Measurements from ENCODE around the gene ANKRD40. TPM values are rescaled to one million over a fixed set of nuclear protein-coding genes. Genes with fewer than 3 reads are reported as not detected.

The ANKRD40 gene
- total RNA-seq, 4 donors from 2014 or later, result 18.7 to 30.8 (median 24.2) TPM

DNA sequence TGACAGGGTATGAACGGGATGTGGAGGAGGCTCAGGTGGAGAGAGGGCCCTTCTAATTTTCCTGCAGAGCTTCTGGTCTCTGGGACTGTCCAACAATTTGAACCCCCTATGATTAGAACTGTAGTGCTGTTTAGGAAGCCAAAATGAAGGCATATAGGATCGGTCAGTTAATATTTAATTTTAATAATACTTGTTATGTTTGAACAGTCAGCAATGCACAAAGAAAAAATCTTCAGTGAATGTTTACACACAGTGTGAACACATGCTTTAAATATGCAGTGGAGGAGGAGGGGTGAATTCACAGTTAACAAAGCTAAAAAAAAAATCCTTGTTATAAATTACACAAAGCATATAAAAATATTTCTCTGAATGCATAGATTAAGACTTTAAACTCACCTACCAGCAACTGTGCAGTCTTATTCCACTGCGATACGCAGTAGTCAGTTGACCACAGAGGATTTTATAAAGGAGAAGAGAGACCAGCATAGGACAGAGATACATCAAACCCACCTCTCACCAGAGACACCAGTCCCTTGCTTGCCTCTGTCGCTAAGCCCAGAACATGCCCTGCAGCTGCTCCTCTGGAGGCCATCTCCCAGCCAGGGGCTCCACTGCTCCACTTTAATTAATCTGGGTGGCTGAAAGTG lies 14.6 kb downstream of the ANKRD40 start:
- Histone ChIP-seq H3K36me3 (peaks cover 0 to 26% (median 8%) of the 10 kb centered on the region in 4 donors), H3K27me3 (no peaks in the 10 kb centered on the region), H3K27ac (peak overlapping the region; percentile 85 to 89 (median 88)), H3K4me1 (peaks cover 51 to 94% (median 63%) of the 10 kb centered on the region in 4 donors), H3K9me3 (no peaks in the 10 kb centered on the region), H3K4me3 (no peak overlapping the region)
- DNase-seq, result no peak
- in situ Hi-C loops (cut with MboI; ENCODE audit: low pct_ligation_motif_present in 1 of 4, low pct_unique_long_range_greater_than_20kb in 1 of 4, low sequenced_read_pairs in 3 of 4), result loop anchor here (10.0 kb wide), 2 partner anchors 58 to 148 kb away; partner anchors contain the start of genes SPATA20 (in 4 of the 4) and ABCC3 (in 1 of the 4)
- TF ChIP-seq POLR2A (IDR thresholded peaks at IDR 0.05) (no peak), POLR2AphosphoS5 (IDR thresholded peaks at IDR 0.05) (peak in 1 of 3 donors; percentile 23), EP300 (IDR thresholded peaks at IDR 0.05; ENCODE audit: low read depth) (no peak)
- 39 to 52% methylated on average over 4 to 5 of the region's 5 CpGs for WGBS, 2 donors (ENCODE audit: low coverage in 1 of 2)
- intact Hi-C loops (cut with DNase I; ENCODE audit: low total_unique reads), result no loop called here

GRCh38 chr17:50692448-50693035 lies 15.2 kb downstream of the ANKRD40 start:
- peak overlapping the region; percentile 85 to 89 (median 88) for H3K27ac ChIP-seq
- H3K27me3 ChIP-seq, result no peaks in the 10 kb centered on the region
- peak in 1 of 3 donors; percentile 16 for TF ChIP-seq POLR2AphosphoS5 (IDR thresholded peaks at IDR 0.05)
- TF ChIP-seq POLR2A (IDR thresholded peaks at IDR 0.05), result no peak
- TF ChIP-seq CTCF (IDR thresholded peaks at IDR 0.05), result no peak
- no peak for TF ChIP-seq EP300 (IDR thresholded peaks at IDR 0.05; ENCODE audit: low read depth)
- no peak overlapping the region for H3K4me3 ChIP-seq
- H3K4me1 ChIP-seq, result peaks cover 53 to 93% (median 64%) of the 10 kb centered on the region in 4 donors
- intact Hi-C loops (cut with DNase I; ENCODE audit: low total_unique reads), result no loop called here
- DNase-seq, result no peak
- peaks cover 0 to 20% (median 8%) of the 10 kb centered on the region in 4 donors for H3K36me3 ChIP-seq
- in situ Hi-C loops (cut with MboI; ENCODE audit: low pct_ligation_motif_present in 1 of 4, low pct_unique_long_range_greater_than_20kb in 1 of 4, low sequenced_read_pairs in 3 of 4), result loop anchor here (10.0 kb wide), 2 partner anchors 58 to 148 kb away; partner anchors contain the start of genes SPATA20 (in 4 of the 4) and ABCC3 (in 1 of the 4)
- 54 to 71% methylated on average over 6 of the region's 6 CpGs for WGBS, 2 donors (ENCODE audit: low coverage in 1 of 2)
- H3K9me3 ChIP-seq, result no peaks in the 10 kb centered on the region

DNA sequence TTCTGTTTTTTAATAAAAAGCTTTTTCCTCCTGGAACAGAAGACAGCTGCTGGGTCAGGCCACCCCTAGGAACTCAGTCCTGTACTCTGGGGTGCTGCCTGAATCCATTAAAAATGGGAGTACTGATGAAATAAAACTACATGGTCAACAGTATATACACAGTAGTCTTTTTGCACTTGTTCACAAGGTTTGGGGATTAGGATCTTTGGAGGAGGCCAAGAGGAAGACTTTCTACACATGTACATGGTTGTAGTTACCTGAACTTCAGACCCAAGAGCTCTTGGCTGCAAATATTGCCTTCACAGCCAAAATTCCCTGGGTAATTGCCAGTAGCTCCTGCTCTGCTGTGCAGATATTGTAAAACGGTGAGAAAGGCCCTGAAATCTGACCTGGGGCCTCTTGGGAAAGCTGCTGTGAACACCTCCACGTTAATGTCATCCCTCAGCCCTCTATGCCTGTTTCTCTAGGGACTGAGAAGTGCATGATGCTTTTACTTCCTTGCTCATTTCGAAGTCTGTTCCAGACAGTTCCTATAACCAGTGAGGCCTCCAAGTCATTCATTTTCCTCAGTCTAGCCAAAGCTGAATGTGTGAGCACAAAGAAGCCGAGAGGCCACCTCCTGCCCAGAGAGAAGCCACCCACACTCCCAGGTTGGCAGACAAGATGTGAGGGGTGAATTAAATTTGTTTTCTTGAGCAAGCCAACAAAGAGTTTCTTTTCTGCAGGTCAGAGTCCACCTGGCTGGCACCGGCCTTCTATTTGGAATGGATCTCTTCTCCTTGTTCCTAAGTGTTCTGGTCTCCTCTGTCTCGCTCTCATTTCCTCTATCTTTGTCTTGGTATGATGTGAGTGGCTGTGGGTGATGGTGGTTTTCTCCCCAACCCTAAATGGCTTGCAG lies 15.9 kb downstream of the ANKRD40 start:
- in situ Hi-C loops (cut with MboI; ENCODE audit: low pct_ligation_motif_present in 1 of 4, low pct_unique_long_range_greater_than_20kb in 1 of 4, low sequenced_read_pairs in 3 of 4), result loop anchor here (10.0 kb wide), 2 partner anchors 57 to 147 kb away; partner anchors contain the start of genes SPATA20 (in 4 of the 4) and ABCC3 (in 1 of the 4)
- H3K36me3 ChIP-seq, result peaks cover 0 to 14% (median 7%) of the 10 kb centered on the region in 4 donors
- TF ChIP-seq EP300 (IDR thresholded peaks at IDR 0.05; ENCODE audit: low read depth) (no peak), CTCF (IDR thresholded peaks at IDR 0.05) (no peak), POLR2A (IDR thresholded peaks at IDR 0.05) (no peak), POLR2AphosphoS5 (IDR thresholded peaks at IDR 0.05) (peak in 1 of 3 donors; percentile 41)

DNA sequence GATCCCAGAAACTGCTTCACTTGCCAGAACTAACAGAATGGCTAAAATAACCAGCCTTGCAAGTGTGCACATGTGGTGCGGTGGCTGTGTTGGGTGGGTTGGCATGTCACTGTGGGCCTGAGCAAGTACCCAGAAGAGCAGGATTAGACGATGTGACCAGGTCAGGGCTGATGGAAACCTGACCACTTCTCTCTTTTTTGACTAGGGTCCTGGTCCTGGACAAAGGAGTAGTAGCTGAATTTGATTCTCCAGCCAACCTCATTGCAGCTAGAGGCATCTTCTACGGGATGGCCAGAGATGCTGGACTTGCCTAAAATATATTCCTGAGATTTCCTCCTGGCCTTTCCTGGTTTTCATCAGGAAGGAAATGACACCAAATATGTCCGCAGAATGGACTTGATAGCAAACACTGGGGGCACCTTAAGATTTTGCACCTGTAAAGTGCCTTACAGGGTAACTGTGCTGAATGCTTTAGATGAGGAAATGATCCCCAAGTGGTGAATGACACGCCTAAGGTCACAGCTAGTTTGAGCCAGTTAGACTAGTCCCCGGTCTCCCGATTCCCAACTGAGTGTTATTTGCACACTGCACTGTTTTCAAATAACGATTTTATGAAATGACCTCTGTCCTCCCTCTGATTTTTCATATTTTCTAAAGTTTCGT lies 16.7 kb downstream of the ANKRD40 start:
- TF ChIP-seq POLR2AphosphoS5 (IDR thresholded peaks at IDR 0.05) (no peak), CTCF (IDR thresholded peaks at IDR 0.05) (no peak), EP300 (IDR thresholded peaks at IDR 0.05; ENCODE audit: low read depth) (no peak), POLR2A (IDR thresholded peaks at IDR 0.05) (no peak)
- in situ Hi-C loops (cut with MboI; ENCODE audit: low pct_ligation_motif_present in 1 of 4, low pct_unique_long_range_greater_than_20kb in 1 of 4, low sequenced_read_pairs in 3 of 4), result loop anchor here (10.0 kb wide), 2 partner anchors 56 to 146 kb away; partner anchors contain the start of genes SPATA20 (in 4 of the 4) and ABCC3 (in 1 of the 4)
- H3K4me1 ChIP-seq, result peaks cover 66 to 97% (median 73%) of the 10 kb centered on the region in 4 donors
- no peak overlapping the region for H3K4me3 ChIP-seq
- peak overlapping the region; percentile 85 to 89 (median 88) for H3K27ac ChIP-seq
- H3K27me3 ChIP-seq, result no peaks in the 10 kb centered on the region
- WGBS, 2 donors (ENCODE audit: low coverage in 1 of 2), result 34 to 55% methylated on average over 5 to 9 of the region's 9 CpGs
- H3K36me3 ChIP-seq, result peaks cover 0 to 7% (median 3%) of the 10 kb centered on the region in 4 donors
- no peaks in the 10 kb centered on the region for H3K9me3 ChIP-seq
- intact Hi-C loops (cut with DNase I; ENCODE audit: low total_unique reads), result no loop called here
- no peak for DNase-seq

More for the DNA sequence above, 15.9 kb downstream of the ANKRD40 start:
- H3K9me3 ChIP-seq, result no peaks in the 10 kb centered on the region
- DNase-seq, result peak; percentile 65
- no peak overlapping the region for H3K4me3 ChIP-seq
- H3K4me1 ChIP-seq, result peaks cover 61 to 93% (median 66%) of the 10 kb centered on the region in 4 donors
- intact Hi-C loops (cut with DNase I; ENCODE audit: low total_unique reads), result no loop called here
- H3K27ac ChIP-seq, result peak overlapping the region; percentile 85 to 89 (median 88)
- 20 to 50% methylated on average over 2 to 6 of the region's 6 CpGs for WGBS, 2 donors (ENCODE audit: low coverage in 1 of 2)
- no peaks in the 10 kb centered on the region for H3K27me3 ChIP-seq

Data from transverse colon (tissue), 4 donors.